ENCODE results near the gene FAM234B.

DNA sequence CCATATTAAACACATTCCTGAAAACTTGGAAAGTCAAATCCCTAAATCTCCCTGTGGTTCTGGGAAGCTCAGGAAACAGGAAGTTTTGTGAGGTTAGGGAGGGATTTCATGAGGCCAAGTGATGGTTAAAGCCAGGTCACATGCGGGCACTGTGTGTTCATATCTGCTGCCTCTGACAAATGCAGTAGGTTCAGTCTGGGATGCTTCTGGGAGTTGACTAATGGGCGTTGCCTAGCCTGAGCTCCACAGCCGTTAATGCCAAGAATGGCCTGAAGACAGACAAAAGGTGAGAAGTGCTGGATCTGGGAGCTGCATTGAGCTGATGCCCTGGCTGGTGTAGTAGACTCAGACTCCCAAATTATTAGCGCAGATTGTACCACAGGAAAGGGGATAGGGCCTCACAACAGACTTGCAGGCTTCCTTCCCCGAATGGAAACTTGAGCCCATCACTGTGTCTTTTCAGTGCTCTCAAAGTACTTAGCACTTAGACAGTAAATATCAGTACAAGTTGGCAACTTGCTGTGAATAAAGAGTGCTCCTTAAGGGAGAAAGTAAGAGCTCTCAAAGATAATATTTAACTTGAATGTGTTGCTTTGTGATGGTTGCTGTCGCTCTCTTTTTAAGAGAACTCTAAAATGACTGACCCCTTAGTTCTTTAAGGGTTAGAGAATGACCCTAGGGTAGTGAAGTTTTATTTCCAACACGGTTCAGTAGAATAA lies 41.9 kb downstream of the FAM234B start:
- TF ChIP-seq ELF1 (IDR thresholded peaks at IDR 0.05) = no peak
- no peak for TF ChIP-seq CTCF (IDR thresholded peaks at IDR 0.05)
- TF ChIP-seq POLR2AphosphoS5 (IDR thresholded peaks at IDR 0.05; ENCODE audit: low read depth, low read length) = no peak
- TF ChIP-seq, protein P1, sequence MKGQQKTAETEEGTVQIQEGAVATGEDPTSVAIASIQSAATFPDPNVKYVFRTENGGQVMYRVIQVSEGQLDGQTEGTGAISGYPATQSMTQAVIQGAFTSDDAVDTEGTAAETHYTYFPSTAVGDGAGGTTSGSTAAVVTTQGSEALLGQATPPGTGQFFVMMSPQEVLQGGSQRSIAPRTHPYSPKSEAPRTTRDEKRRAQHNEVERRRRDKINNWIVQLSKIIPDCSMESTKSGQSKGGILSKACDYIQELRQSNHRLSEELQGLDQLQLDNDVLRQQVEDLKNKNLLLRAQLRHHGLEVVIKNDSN (IDR thresholded peaks at IDR 0.05; ENCODE audit: borderline replicate concordance, low read depth) = no peak
- no peak for TF ChIP-seq TAF1 (IDR thresholded peaks at IDR 0.05; ENCODE audit: borderline replicate concordance, low read depth, low read length)
- TF ChIP-seq JUND (IDR thresholded peaks at IDR 0.05) = no peak

Measured in SK-N-SH (cell line).